Mesenchymal stem cell (in vitro differentiated cells and primary cell): ENCODE measurements around the gene EMC1.
"Not testable (repeated sequence)": the region's sequence is repeated elsewhere in the genome, so short reads cannot be mapped to it uniquely, and the experiment has no call there.

Experiments used
- DNase-seq: peaks from one replicate; pipeline ENCODE4 v3.0.0-alpha.2; 2013
- H2AFZ ChIP-seq: one replicate; pipeline ENCODE4 v1.6.1; 2013; ENCODE audit warnings: low read depth, mild to moderate bottlenecking, control low read depth, inconsistent platforms, low read length, moderate library complexity
- H2AK5ac ChIP-seq: 2 replicates; pipeline ENCODE4 v1.6.1; 2013; ENCODE audit warnings: low read length, moderate library complexity, mild to moderate bottlenecking, inconsistent platforms; ENCODE audit not compliant: severe bottlenecking
- H2BK120ac ChIP-seq: one replicate; pipeline ENCODE4 v1.6.1; 2013; ENCODE audit warnings: low read depth, mild to moderate bottlenecking, inconsistent platforms, low read length, moderate library complexity
- H2BK12ac ChIP-seq, 2 experiments: one replicate each; pipeline ENCODE4 v1.6.1; 2013; ENCODE audit warnings: inconsistent platforms in 2 of 2, low read length in 2 of 2, mild to moderate bottlenecking in 2 of 2, moderate library complexity in 2 of 2, control low read depth in 1 of 2
- H2BK15ac ChIP-seq: one replicate; pipeline ENCODE4 v1.6.1; 2013; ENCODE audit warnings: mild to moderate bottlenecking, low read depth, inconsistent platforms; ENCODE audit not compliant: poor library complexity, severe bottlenecking
- H2BK5ac ChIP-seq: 2 replicates; pipeline ENCODE4 v1.6.1; 2013; ENCODE audit warnings: low read depth, mild to moderate bottlenecking, low read length, control low read depth, inconsistent platforms; ENCODE audit not compliant: poor library complexity, severe bottlenecking
- H3K14ac ChIP-seq, 2 experiments: one replicate each; pipeline ENCODE4 v1.6.1; 2013; ENCODE audit warnings: inconsistent platforms in 2 of 2, low read length in 2 of 2, control low read depth in 1 of 2, mild to moderate bottlenecking in 1 of 2, moderate library complexity in 1 of 2
- H3K18ac ChIP-seq, 2 experiments: one replicate each; pipeline ENCODE4 v1.6.1; 2013; ENCODE audit warnings: inconsistent platforms in 2 of 2, low read length in 2 of 2, control low read depth in 1 of 2, low read depth in 1 of 2, mild to moderate bottlenecking in 1 of 2
- H3K23ac ChIP-seq, 2 experiments: one replicate each; pipeline ENCODE4 v1.6.1; 2013; ENCODE audit warnings: inconsistent platforms in 2 of 2, low read length in 2 of 2, mild to moderate bottlenecking in 2 of 2, moderate library complexity in 2 of 2, control low read depth in 1 of 2
- H3K27ac ChIP-seq: 2 replicates; pipeline ENCODE4 v1.5.1; 2013; ENCODE audit warnings: mild to moderate bottlenecking, moderate library complexity, low read length, control low read depth, inconsistent platforms; ENCODE audit not compliant: poor library complexity, severe bottlenecking
- H3K27me3 ChIP-seq, 2 experiments: 2 replicates each; pipeline versions ENCODE4 v1.6.1 to v1.7.0; 2013; ENCODE audit warnings: low read length in 2 of 2, mild to moderate bottlenecking in 2 of 2, moderate library complexity in 2 of 2, control low read depth in 1 of 2, inconsistent platforms in 1 of 2; ENCODE audit not compliant: control insufficient read depth in 1 of 2, insufficient read depth in 1 of 2
- H3K36me3 ChIP-seq, 2 experiments: 2 replicates each; pipeline versions ENCODE4 v1.6.1 to v1.7.0; 2013; ENCODE audit warnings: low read length in 2 of 2, control low read depth in 1 of 2, inconsistent platforms in 1 of 2, low read depth in 1 of 2, mild to moderate bottlenecking in 1 of 2; ENCODE audit not compliant: insufficient read depth in 2 of 2, control insufficient read depth in 1 of 2
- H3K4ac ChIP-seq, 2 experiments: one replicate each; pipeline ENCODE4 v1.6.1; 2013; ENCODE audit warnings: inconsistent platforms in 2 of 2, low read length in 2 of 2, mild to moderate bottlenecking in 2 of 2, moderate library complexity in 2 of 2, control low read depth in 1 of 2, low read depth in 1 of 2
- H3K4me1 ChIP-seq: 2 replicates; pipeline ENCODE4 v1.6.1; 2013; ENCODE audit warnings: low read depth, low read length, control low read depth; ENCODE audit not compliant: control insufficient read depth, insufficient read depth
- H3K4me2 ChIP-seq: 2 replicates; pipeline ENCODE4 v1.6.1; 2013; ENCODE audit warnings: low read length, mild to moderate bottlenecking, inconsistent platforms; ENCODE audit not compliant: poor library complexity, severe bottlenecking
- H3K4me3 ChIP-seq, 2 experiments: 2 replicates each; pipeline versions ENCODE4 v1.5.1 to v1.7.0; 2013; ENCODE audit warnings: low read length in 2 of 2, mild to moderate bottlenecking in 2 of 2, control low read depth in 1 of 2, low read depth in 1 of 2; ENCODE audit not compliant: insufficient read depth in 1 of 2
- H3K79me1 ChIP-seq: replicated peaks from 2 replicates; pipeline ENCODE4 v1.6.1; 2013; ENCODE audit warnings: mild to moderate bottlenecking, control low read depth, low read length, inconsistent platforms; ENCODE audit not compliant: poor library complexity, severe bottlenecking
- H3K9ac ChIP-seq: 2 replicates; pipeline ENCODE4 v1.7.0; 2013; ENCODE audit warnings: mild to moderate bottlenecking, low read length, moderate library complexity
- H3K9me3 ChIP-seq: 2 replicates; pipeline ENCODE4 v1.7.0; 2013; ENCODE audit warnings: mild to moderate bottlenecking, low read length; ENCODE audit not compliant: control insufficient read depth
- H4K8ac ChIP-seq: one replicate; pipeline ENCODE4 v1.6.1; 2013; ENCODE audit warnings: inconsistent platforms, mild to moderate bottlenecking, low read length, moderate library complexity
- H4K91ac ChIP-seq: one replicate; pipeline ENCODE4 v1.6.1; 2013; ENCODE audit warnings: mild to moderate bottlenecking, low read length, inconsistent platforms
- WGBS: methylation state at CpG from one replicate; pipeline ENCODE4 v1.1.7; 2013; ENCODE audit warnings: mixed read lengths; 5-methylcytosine and 5-hydroxymethylcytosine counted together

Gene EMC1

DNA sequence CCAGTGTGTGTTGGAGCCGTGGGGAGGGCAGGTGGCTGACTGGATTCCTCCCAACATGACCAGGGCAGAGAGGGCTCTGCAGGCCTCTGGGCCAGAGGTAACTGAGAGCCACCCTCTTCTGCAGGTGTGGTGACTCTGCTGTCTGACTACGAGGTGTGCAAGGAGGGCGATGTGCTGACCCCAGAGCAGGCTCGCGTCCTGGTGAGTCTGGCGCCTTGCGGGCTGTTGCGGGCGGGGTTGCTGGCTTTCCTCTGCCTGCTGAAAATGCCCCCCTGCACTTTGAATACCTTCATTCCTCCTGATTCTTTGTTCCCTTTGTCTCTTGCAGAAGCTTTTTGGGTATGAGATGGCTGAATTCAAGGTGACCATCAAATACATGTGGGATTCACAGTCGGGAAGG lies 7.0 kb upstream of the EMC1 start:
- Histone ChIP-seq H3K4ac (no peak overlapping the region), H3K27me3 (no peaks in the 10 kb centered on the region), H3K23ac (no peak overlapping the region), H3K9me3 (no peaks in the 10 kb centered on the region), H3K4me1 (peaks cover 14% of the 10 kb centered on the region), H3K79me1 (peaks cover 28% of the 10 kb centered on the region), H3K27ac (no peak overlapping the region), H3K4me2 (no peak overlapping the region), H2BK120ac (no peak overlapping the region), H3K36me3 (peaks cover 54 to 58% of the 10 kb centered on the region in 2 experiments), H4K91ac (no peak overlapping the region), H2BK5ac (no peak overlapping the region), H2AK5ac (no peak overlapping the region), H2BK12ac (no peak overlapping the region), H4K8ac (no peak overlapping the region), H3K9ac (no peak overlapping the region), H3K4me3 (no peak overlapping the region), H2BK15ac (no peak overlapping the region), H3K18ac (no peak overlapping the region), H3K14ac (no peak overlapping the region), H2AFZ (no peak overlapping the region)
- no peak for DNase-seq
- 97% methylated on average over 8 of the region's 10 CpGs for WGBS

DNA sequence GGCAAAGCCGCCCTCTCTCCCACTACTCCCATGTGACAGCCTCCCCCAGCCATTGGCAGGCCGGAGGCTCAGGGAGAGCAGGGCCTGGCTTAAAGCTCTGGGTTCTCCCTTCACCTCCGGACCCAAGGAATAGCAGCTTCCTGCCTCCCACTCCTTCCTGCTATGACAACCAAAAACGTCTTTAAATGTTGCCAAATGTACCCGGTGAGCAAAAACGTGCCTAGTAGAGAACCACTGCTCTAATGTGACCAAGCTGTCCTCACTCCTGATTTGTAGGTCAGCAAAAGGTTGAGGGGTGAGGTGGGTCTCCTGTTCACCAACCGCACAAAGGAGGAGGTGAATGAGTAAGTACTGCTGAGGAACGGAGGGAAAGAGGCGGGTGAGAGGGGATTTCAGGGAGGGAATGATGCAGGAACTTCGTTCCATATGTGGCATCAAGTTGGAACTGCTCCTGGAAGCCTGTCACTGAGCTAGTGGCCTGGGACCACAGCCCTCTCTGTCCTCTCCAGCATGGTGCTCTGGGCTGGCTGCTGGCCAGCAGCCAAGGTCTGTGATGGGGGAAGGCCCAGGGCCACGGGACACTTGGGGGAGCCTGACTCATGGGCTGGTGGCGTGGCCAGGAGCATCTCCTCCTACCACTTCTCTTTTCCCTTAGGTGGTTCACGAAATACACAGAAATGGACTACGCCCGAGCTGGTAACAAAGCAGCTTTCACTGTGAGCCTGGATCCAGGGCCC lies 6.0 kb upstream of the EMC1 start:
- no peak for DNase-seq
- no peak overlapping the region for H3K27ac ChIP-seq

DNA sequence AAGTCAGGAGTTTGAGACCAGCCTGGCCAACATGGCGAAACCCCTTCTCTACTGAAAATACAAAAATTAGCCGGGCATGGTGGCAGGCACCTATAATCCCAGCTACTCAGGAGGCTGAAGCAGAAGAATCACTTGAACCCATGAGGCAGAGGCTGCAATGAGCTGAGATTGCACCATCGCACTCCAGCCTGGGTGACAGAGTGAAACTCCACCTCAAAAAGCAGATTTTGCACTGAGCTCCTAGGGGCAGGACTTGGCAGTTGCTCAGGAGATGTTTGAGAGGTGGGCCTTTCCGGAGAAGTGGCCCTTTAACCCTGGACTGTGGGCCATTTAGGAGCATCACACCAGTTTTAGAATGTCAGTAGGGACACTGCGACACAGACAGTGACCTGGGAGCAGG lies 5.0 kb upstream of the EMC1 start:
- not testable (repeated sequence) for H3K9ac ChIP-seq, H3K14ac ChIP-seq, H3K27ac ChIP-seq, H2BK15ac ChIP-seq, H3K18ac ChIP-seq, H2AFZ ChIP-seq, DNase-seq, H2AK5ac ChIP-seq, H2BK120ac ChIP-seq, H3K23ac ChIP-seq, H3K27me3 ChIP-seq, H2BK5ac ChIP-seq, H3K4me3 ChIP-seq, H4K8ac ChIP-seq, H4K91ac ChIP-seq, H3K4ac ChIP-seq, H3K4me2 ChIP-seq, H3K9me3 ChIP-seq, H2BK12ac ChIP-seq
- H3K79me1 ChIP-seq: peaks cover 31% of the 10 kb centered on the region
- peaks cover 54 to 58% of the 10 kb centered on the region in 2 experiments for H3K36me3 ChIP-seq
- WGBS: 98% methylated on average over 5 of the region's 5 CpGs
- H3K4me1 ChIP-seq: peaks cover 21% of the 10 kb centered on the region

More for the DNA sequence above, 6.0 kb upstream of the EMC1 start:
- Histone ChIP-seq H3K27me3 (no peaks in the 10 kb centered on the region), H2AFZ (no peak overlapping the region), H2BK15ac (no peak overlapping the region), H2AK5ac (no peak overlapping the region), H3K9ac (peak overlapping the region; percentile 14), H3K4me3 (no peak overlapping the region), H3K23ac (no peak overlapping the region), H2BK12ac (no peak overlapping the region), H4K8ac (no peak overlapping the region), H4K91ac (no peak overlapping the region), H3K36me3 (peaks cover 54 to 58% of the 10 kb centered on the region in 2 experiments), H2BK5ac (no peak overlapping the region), H3K14ac (no peak overlapping the region), H3K18ac (no peak overlapping the region), H3K4ac (no peak overlapping the region), H3K79me1 (peaks cover 28% of the 10 kb centered on the region), H2BK120ac (no peak overlapping the region), H3K9me3 (no peaks in the 10 kb centered on the region), H3K4me1 (peaks cover 21% of the 10 kb centered on the region), H3K4me2 (no peak overlapping the region)
- 86% methylated on average over 15 of the region's 15 CpGs for WGBS

DNA sequence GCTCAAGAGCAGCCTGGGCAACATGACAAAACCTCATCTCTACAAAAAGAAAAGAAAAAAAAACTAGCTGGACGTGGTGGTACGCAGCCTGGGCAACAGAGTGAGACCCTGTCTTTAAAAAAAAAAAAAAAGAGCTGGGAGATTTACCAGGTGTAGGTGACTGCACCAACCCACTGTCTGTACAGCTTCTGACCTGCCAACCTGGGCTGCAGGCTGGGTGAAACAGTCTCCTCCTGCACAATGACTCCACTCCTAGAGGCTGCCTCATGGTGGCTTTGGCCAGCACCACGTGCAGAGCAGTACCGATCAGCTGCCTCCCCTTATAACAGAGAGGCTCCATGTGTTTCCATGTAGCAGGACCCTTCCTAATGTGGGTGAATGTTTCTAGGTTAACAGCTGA lies 4.0 kb upstream of the EMC1 start:
- H3K36me3 ChIP-seq: peaks cover 51% of the 10 kb centered on the region in 2 experiments
- no peak overlapping the region for H3K23ac ChIP-seq
- no peak overlapping the region for H4K91ac ChIP-seq
- no peak overlapping the region for H2BK15ac ChIP-seq
- no peak overlapping the region for H2AFZ ChIP-seq
- H3K79me1 ChIP-seq: peaks cover 31% of the 10 kb centered on the region
- no peak overlapping the region for H3K18ac ChIP-seq
- H3K27me3 ChIP-seq: no peaks in the 10 kb centered on the region
- no peak overlapping the region for H3K4ac ChIP-seq
- H2AK5ac ChIP-seq: no peak overlapping the region
- H2BK120ac ChIP-seq: no peak overlapping the region
- WGBS: 94% methylated on average over 4 of the region's 4 CpGs
- H3K4me2 ChIP-seq: no peak overlapping the region
- no peak overlapping the region for H3K4me3 ChIP-seq
- peaks cover 18% of the 10 kb centered on the region for H3K4me1 ChIP-seq
- H4K8ac ChIP-seq: no peak overlapping the region
- H2BK5ac ChIP-seq: no peak overlapping the region
- H3K9me3 ChIP-seq: no peaks in the 10 kb centered on the region
- no peak for DNase-seq
- H2BK12ac ChIP-seq: no peak overlapping the region
- H3K9ac ChIP-seq: no peak overlapping the region
- no peak overlapping the region for H3K27ac ChIP-seq
- no peak overlapping the region for H3K14ac ChIP-seq
